Fibroblast of villous mesenchyme (primary cell): ENCODE data around the gene TRPM4. TPM values are rescaled to one million over a fixed set of nuclear protein-coding genes. Genes with fewer than 3 reads are reported as not detected.

Experiments used
- DNase-seq: peaks from one replicate; pipeline ENCODE4 v3.0.0-alpha.2; 2010; ENCODE audit warnings: low read depth
- H3K4me3 ChIP-seq: 2 replicates; pipeline ENCODE4 v1.5.1; 2011; ENCODE audit warnings: low read depth, mild to moderate bottlenecking, low read length
- total RNA-seq: library from RNA; depleted of rRNA; stranded (reverse); fragments of >200 nt; gene quantifications from 2 replicates; pipeline ENCODE4 v1.2.3, GENCODE V29; 2012
- TF ChIP-seq, protein P1 (sequence below): IDR thresholded peaks from 2 replicates; pipeline ENCODE4 v1.5.1; 2012; ENCODE audit warnings: low read depth, mild to moderate bottlenecking, low read length; ENCODE audit not compliant: insufficient read depth

The TRPM4 gene
- total RNA-seq, 1 donor: 17.3 TPM

DNA sequence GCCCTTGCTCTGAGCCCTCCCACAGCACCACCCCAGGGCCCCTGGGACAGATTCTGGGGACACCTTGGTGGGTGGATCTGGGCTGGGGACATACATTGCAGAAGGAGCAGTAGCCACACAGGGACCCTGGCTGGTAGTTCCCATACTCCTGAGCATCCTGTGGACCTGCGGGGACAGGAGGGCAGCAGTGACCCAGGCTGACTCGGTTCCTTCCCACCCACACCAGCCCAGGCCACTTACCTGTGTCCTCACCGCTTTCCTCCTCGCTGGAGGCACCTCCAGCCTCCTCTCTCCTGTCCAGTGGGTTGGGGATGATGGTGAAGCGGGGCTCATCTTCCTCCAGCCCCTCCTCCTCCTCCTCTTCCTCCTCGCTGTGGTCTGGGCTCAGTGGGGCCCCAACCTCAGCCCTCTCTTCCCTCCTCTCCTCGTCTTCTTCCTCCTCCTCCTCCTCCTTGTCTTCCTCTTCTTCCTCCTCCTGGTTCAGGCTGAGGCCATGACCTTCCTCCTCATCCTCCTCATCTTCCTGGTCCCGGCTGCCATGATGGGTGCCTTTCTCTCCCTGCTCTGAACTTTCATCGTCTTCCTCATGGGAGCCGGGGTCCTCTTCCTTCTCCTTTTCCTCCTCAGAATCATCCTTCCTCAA lies 4.3 kb upstream of the TRPM4 start:
- no peak overlapping the region for H3K4me3 ChIP-seq
- TF ChIP-seq, protein P1, sequence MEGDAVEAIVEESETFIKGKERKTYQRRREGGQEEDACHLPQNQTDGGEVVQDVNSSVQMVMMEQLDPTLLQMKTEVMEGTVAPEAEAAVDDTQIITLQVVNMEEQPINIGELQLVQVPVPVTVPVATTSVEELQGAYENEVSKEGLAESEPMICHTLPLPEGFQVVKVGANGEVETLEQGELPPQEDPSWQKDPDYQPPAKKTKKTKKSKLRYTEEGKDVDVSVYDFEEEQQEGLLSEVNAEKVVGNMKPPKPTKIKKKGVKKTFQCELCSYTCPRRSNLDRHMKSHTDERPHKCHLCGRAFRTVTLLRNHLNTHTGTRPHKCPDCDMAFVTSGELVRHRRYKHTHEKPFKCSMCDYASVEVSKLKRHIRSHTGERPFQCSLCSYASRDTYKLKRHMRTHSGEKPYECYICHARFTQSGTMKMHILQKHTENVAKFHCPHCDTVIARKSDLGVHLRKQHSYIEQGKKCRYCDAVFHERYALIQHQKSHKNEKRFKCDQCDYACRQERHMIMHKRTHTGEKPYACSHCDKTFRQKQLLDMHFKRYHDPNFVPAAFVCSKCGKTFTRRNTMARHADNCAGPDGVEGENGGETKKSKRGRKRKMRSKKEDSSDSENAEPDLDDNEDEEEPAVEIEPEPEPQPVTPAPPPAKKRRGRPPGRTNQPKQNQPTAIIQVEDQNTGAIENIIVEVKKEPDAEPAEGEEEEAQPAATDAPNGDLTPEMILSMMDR: no peak
- no peak for DNase-seq

DNA sequence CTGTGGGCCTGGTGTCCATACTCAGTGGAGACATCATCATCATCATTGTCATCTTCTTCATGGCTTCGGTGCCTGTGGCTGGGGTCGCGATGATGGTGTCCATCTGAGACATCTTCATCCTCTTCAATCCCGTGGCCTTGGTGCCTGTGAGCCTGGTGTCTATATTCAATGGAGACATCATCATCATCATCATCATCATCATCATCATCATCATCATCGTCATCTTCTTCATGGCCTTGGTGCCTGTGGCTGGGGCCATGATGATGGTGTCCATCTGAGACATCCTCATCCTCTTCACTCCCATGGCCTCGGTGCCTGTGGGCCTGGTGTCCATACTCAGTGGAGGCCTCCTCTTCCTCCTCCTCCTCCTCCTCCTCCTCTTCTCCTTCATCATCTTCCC lies 3.3 kb upstream of the TRPM4 start:
- no peak for DNase-seq
- H3K4me3 ChIP-seq: no peak overlapping the region
- TF ChIP-seq, protein P1: no peak

DNA sequence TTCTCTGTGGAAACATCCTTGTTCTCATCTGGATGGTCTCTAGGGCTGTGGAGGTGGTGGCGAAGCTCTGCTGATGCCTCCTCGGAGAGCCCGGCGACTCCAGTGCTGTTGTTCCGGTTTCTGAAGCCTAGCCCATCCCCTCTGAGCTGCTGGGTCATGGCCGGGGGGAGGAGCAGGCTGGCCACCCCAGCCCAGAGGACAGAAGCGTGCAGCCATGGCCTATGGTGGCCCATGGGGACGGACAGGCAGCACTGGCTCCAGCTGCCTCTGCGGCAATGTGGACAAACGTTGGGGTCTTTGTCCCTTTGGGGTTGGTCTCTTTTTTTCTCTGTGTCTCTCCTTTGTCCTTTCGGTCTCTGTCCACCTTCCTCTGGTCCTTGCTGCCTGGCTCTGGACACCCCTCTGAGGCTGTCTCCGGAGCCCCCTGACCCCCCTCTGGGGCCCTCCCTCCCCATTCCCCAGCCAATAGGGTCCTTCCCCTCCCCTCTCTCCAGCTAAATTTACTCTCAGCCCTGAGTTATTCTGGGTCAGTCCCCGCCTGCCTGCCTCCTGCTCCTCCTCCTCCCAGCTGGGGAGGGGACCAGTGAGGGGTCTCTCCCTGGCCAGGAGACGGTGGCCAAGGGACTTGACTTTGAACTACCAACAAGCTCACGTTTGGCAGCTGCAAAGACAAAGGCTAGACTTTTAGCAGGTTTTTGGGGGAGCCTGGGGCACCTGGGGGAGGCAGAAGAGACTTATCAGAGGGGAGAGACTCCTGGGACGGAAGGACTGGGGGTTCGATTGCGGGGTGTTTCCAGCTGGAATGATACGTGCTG lies 2.4 kb upstream of the TRPM4 start, which contains the start of gene HRC:
TSS of gene HRC (minus strand) at position 392 of the 815 bp plus-strand sequence. CDS start at position 233, 159 bp downstream.
- DNase-seq: no peak
- H3K4me3 ChIP-seq: no peak within 1 kb of the TSS
- TF ChIP-seq, protein P1: no peak

DNA sequence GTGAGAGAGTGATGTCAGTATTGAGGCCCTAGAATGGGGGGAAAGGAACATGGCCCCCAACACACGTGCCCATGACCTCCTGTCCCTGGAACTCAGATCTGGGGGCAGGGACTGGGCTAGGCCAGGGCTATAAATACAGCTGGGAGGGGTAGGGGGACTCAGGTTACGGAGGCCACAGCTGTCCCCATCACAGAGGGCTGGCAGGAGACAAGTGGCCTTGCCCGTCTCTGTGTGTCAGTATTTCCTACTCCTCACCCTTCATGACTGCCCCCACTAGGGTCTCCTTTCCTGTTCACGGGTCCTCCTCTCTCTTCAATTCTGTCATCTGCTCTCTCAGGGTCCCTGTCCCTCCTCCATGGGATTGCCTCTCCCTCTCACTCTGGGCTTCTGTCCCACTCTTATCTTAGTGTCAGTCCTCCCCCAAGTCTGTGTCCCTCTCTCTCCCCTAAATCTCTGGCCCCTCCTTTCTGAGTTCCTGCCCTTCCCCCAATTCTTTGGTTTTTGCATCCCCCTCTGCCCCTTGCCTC lies 1.7 kb upstream of the TRPM4 start:
- TF ChIP-seq, protein P1: no peak
- no peak for DNase-seq
- no peak overlapping the region for H3K4me3 ChIP-seq

DNA sequence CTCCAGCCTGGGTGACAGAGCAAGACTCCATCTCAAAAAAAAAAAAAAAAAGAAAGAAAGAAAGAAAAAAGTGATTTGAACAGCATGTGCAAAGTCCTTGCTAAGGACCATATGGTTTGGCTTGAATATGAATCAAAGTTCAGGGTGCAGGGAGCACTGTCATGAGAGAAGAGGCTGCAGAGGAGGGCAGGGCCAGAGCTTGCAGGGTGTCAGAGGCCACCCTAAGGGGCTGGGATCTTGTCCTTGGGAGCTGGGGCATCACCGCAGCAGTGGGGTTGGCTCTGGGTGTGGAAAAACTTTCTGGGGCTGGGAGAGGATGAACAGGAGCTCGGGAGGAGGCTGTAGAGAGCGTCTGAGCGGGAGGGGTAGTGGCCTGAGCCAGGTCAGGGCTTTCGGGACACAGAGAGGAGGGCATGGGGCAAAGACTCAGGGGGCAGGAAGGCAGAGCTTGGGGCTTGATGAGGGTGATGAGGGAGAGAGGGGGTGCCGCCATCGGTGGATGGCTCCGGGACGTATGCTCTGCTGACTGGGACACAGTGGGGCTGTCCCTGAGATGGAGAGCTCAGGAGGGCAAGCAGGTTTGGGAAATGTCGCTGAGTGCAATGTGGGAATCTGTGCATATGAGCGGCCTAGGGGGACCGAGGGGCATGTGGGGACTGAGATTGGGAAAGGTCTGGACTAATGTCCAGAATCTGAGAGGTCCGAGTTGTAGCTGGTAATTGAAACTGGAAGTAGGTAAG lies 3.0 kb downstream of the TRPM4 start:
- DNase-seq: no peak
- TF ChIP-seq, protein P1: no peak
- H3K4me3 ChIP-seq: no peak overlapping the region

DNA sequence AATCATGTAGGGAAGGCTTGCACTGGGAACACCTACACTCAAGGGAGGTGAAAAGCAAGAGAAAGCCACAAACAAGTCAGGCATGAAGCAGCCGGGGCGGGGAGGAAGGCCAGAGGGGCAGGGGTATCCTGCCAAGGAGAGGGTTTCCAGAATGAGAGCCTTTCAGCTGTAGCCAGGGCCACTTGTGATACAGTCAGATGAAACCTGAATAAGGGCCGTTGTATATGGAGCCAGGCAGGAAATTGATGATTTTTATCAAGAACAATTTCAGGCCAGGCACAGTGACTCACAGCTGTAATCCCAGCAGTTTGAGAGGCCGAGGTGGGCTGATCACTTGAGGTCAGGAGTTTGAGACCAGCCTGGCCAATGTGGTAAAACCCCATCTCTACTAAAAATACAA lies 4.4 kb downstream of the TRPM4 start:
- H3K4me3 ChIP-seq: no peak overlapping the region
- TF ChIP-seq, protein P1: no peak
- DNase-seq: no peak
